GM19438 (cell line): Measurements from ENCODE around the gene SEC14L1.

Experiments used
- ATAC-seq: cut with Tn5 transposase; IDR thresholded peaks from one replicate; pipeline ENCODE4 v1.9.1; 2021; ENCODE audit warnings: low read depth; ENCODE audit not compliant: unreplicated experiment

Gene SEC14L1

GRCh38 chr17:77188084-77189066 is 47.6 kb downstream of the SEC14L1 start:
- no peak for ATAC-seq

DNA sequence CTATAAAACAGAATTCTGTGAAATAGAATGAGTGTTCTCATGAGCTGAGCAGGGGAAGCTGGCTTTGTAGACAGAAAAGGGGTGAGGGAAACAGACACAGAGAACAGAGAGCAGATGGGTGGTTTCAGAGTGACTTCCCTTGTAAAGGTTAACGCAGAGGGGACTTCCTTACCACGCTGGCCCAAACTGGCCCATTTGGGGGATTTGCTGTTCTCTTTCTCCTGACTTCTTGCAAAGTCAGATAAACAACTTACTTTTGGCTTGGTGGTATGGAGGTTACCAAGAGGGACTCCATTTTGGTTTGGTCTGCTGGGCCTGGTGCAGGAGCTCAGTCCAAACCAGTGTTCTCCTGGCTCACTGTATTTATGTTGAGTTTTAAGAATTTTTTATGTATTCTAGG is 48.4 kb downstream of the SEC14L1 start:
- no peak for ATAC-seq

GRCh38 chr17:77190576-77190975 is 49.8 kb downstream of the SEC14L1 start:
- no peak for ATAC-seq

- no peak for ATAC-seq
Measured at GRCh38 chr17:77191244-77191643, 50.5 kb downstream of the SEC14L1 start.

DNA sequence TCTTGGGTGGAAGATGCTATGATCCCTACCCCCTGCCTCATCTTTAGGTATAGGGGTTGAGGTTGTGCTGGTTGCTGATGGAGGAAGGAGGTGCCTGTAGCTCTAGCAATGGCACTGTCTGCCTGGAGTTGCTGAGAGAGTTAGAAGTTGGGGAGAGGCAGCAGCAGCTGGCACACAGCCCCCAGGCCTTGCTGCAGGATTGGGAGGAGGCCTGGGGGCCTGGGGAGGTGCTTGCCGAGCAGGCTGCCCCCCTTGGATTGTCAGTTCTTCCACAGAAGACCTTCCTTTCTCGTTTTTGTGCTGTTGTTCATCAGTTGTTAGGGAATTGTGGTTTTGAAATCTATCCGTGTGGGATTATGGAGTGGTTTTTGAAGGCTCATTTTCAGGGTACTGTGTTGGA is 52.9 kb downstream of the SEC14L1 start:
- no peak for ATAC-seq

GRCh38 chr17:77194179-77194578 is 53.4 kb downstream of the SEC14L1 start:
- ATAC-seq = no peak

GRCh38 chr17:77196251-77196650 is 55.5 kb downstream of the SEC14L1 start:
- no peak for ATAC-seq

DNA sequence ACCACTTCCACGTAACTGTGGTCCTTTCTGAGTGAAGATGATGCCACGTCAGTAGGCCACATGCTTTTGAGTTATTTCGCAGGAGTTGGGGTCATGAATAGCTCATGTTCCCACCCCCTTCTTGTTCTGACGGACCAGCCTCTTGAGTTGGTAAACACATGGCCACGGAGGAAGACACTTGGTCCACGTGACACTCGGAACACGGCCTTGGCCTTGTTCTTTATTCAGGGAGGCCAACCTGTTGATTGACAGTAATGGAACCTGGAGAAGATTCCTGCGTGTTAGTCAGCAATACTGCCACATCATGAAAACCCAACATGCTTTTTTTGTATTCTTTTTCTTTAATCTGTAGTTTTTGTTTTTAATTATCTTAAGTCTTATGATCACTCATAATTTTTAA is 56.3 kb downstream of the SEC14L1 start:
- ATAC-seq = no peak

- no peak for ATAC-seq
Measured at GRCh38 chr17:77200711-77201110, 59.9 kb downstream of the SEC14L1 start.

DNA sequence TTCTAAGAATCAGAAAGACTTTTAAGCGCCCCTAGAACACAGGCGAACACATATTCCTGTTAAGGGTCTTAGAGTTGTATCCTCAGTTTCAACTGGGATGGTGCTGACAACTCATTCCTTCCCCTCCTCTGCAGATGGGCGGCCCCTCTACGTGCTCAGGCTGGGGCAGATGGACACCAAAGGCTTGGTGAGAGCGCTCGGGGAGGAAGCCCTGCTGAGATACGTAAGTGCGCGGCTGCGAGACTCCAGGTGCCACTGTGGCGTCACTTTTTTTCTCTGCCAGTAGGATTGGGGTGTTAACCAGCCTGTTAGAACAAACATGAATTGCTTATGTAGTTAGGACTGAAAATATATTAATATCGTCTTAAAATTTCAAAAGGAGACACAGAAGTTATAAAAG is 62.7 kb downstream of the SEC14L1 start:
- no peak for ATAC-seq

GRCh38 chr17:77203846-77204245 is 63.1 kb downstream of the SEC14L1 start:
- ATAC-seq = no peak

DNA sequence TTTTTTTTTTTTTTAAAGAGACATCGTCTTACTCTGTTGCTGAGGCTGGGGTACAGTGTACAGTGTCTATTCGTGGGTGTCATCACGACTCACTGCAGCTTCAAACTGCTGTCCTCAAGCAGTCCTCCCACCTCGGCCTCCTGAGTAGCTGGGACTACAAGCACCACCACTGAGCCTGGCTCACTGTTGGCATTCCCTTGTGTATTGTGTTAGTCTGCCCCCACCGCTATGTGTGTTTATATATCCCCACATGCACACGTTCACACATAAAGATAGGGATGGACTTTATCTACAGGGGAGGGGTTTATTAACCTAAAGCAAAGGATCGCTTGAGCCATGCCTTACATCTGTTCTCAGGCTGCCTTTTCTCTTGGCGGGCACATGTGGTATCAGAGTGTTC is 63.8 kb downstream of the SEC14L1 start:
- no peak for ATAC-seq

DNA sequence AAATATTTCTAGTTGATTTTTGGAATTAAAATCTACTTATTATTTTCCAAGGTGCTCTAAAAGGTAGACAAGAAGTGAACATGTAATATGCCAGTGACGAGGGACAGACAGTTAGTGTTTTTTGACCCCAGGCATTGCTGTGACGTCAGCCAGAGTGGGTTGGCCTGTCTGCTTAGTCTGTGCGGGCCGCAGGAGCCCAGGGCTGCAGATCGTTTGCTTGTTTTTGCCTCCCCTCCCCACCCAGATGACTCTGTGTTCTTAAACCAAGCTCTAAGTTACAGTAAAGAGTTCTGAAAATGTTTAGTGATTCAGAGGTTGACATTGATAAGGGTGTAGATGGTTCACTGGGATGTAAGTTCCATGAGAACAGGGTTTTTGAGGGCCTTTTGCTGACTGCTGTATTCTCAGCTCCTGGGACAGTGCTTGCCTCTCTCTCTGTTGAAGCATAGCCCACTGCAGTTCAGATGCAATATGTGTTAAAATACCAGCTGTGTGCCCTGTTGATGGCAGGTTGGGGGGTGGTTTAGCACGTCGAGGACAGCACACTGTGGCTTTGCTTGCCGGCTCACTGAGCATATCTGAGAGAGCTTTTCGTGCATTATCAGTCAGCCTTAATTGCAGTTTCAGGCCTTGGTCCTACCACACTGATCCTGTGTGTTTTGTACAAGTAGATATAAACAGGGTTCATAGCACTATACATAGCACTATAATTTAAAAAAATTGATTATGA is 64.8 kb downstream of the SEC14L1 start:
- ATAC-seq = no peak

DNA sequence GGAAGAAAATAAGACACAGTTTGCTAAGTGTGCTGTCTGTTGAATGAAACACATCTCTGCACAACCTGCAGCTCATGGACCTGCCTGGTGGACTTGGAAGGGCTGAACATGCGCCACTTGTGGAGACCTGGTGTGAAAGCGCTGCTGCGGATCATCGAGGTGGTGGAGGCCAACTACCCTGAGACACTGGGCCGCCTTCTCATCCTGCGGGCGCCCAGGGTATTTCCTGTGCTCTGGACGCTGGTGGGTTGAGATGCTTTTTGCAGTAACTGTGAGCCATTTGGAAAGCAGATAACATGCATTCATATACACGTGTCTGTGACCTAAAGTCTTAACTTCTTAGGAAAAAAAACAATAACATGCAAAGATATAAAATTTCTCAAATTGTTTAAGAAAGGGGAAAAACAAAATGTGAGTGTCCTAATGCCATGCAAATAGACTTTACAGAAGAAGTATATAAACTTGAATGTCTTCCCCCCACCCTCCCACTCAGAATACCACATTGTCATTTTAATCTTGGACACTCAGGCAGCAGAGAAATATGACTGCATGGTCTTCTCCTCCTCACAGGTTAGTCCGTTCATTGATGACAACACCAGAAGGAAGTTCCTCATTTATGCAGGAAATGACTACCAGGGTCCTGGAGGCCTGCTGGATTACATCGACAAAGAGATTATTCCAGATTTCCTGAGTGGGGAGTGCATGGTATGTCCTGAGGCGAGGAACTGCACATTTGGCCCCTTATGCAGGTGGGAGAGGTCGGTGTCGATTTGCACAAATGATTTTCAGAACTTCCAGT is 65.6 kb downstream of the SEC14L1 start:
- ATAC-seq = no peak

- no peak for ATAC-seq
Measured at GRCh38 chr17:77207689-77208216, 67.0 kb downstream of the SEC14L1 start.

- ATAC-seq = no peak
Measured at GRCh38 chr17:77208217-77208808, 67.5 kb downstream of the SEC14L1 start.

DNA sequence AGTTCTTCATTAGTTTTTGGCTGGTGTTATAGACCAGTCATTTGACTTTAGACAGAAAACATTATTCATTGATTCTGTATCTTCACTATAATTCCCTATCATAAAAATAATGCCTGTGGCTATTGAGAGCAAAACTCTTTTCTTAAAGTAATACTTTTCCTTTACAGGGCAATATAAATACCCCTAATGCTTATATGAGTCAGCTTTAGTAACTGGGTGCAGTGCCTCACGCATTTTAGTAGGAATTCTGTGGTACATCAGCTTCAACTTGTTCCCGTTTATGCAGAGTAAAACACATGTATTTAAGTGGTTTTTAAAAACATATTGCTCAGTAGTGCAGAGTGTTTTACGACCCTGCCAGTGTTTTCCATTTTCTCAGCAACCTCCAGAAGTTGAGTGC is 68.1 kb downstream of the SEC14L1 start:
- ATAC-seq = no peak

DNA sequence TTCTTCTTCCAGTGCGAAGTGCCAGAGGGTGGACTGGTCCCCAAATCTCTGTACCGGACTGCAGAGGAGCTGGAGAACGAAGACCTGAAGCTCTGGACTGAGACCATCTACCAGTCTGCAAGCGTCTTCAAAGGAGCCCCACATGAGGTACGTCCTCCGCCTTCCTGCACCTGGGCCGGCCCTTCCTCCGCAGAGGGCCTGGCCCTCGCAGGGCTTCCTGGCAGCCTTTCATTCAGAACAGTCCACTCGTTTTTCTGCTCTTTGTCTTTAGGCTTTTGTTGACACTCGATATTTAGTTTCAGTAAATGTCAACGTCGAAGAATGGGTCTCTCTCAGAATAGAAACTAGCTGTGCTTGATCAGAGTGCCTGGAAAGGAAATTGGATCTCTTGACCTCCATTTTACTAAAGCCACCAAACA is 68.6 kb downstream of the SEC14L1 start:
- no peak for ATAC-seq

GRCh38 chr17:77210331-77210730 is 69.6 kb downstream of the SEC14L1 start:
- ATAC-seq = no peak

DNA sequence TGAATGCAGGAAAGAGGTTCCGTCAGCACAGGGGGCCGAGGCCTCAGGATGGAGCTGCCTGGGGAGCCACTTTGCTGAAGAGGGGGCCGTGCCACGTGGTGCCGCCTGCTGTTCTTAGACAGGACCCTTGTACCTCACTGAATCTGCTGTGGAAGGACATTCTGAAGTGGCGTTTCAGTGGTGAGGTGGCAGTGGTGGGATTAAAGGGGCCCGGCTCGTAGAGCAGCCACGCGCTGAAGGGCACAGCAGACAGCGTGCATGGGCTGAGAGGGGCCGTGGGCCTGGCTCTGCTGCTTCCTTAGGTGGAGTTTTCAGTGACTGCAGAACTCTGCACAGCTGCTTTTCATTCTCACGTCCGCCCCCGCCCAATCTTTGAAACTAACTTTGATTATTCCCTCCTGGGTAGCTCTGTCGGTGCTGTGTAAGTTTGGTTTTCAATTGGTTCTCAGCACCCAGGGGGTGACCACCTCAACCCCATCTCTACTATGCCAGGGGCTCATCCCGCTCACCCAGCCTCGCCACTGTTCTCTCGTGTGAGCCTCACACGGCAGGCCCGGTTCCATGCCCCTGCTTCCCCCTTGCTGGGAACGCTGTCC is 70.3 kb downstream of the SEC14L1 start:
- ATAC-seq = no peak
